GM12864 (cell line): Measurements from ENCODE around the gene LGALSL.

Experiments used
- DNase-seq: peaks from one replicate; pipeline ENCODE4 v3.0.0-alpha.2; 2011; ENCODE audit warnings: low read depth
- H3K4me3 ChIP-seq: 2 replicates; pipeline ENCODE4 v1.5.1; 2011; ENCODE audit warnings: mild to moderate bottlenecking, low read depth, low read length, control low read depth
- CTCF ChIP-seq: IDR thresholded peaks from 2 replicates; pipeline ENCODE4 v1.5.1; 2011; ENCODE audit warnings: low read depth, mild to moderate bottlenecking, moderate library complexity, low read length, control low read depth, inconsistent platforms; ENCODE audit errors: missing control alignments

Gene LGALSL

GRCh38 chr2:64461271-64462058 lies 7.5 kb downstream of the LGALSL start:
- H3K4me3 ChIP-seq, result no peak overlapping the region
- no peak for TF ChIP-seq CTCF
- DNase-seq, result no peak

GRCh38 chr2:64462171-64462570 lies 8.2 kb downstream of the LGALSL start:
- DNase-seq, result no peak

GRCh38 chr2:64462940-64463700 lies 9.2 kb downstream of the LGALSL start:
- TF ChIP-seq CTCF, result no peak
- no peak for DNase-seq
- H3K4me3 ChIP-seq, result no peak overlapping the region

More at GRCh38 chr2:64462171-64462570, 8.2 kb downstream of the LGALSL start:
- TF ChIP-seq CTCF, result no peak
- H3K4me3 ChIP-seq, result no peak overlapping the region

- TF ChIP-seq CTCF, result no peak
- no peak for DNase-seq
- H3K4me3 ChIP-seq, result no peak overlapping the region
Observed at GRCh38 chr2:64463781-64464180, 9.8 kb downstream of the LGALSL start.

GRCh38 chr2:64466478-64467085 lies 12.6 kb downstream of the LGALSL start:
- no peak overlapping the region for H3K4me3 ChIP-seq
- no peak for DNase-seq
- TF ChIP-seq CTCF, result no peak

- DNase-seq, result no peak
- TF ChIP-seq CTCF, result no peak
- H3K4me3 ChIP-seq, result no peak overlapping the region
Observed at GRCh38 chr2:64467096-64467843, 13.3 kb downstream of the LGALSL start.
